ENCODE results near the gene OTOF. TPM values are rescaled to one million over a fixed set of nuclear protein-coding genes. Genes with fewer than 3 reads are reported as not detected.

Gene OTOF
- polyA plus RNA-seq (2012; ENCODE audit: missing spikeins), result not detected

DNA sequence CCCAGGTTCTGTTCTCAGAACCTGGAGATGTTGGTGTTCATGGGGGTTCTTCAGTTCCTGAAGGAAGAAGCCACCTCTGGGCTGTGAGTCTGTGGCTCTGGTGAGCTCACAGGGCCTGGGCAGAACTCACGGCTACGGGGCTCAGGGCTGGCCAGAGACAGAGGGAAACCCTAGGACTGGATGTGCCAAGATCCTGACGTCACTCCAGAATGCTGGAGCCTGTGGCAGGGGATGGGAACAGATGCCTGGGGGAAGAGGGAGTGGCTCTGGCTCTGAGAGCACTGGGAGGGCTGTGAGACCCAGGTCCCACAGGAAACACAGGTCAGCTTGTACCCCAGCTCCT, at the start of gene OTOF:
OTOF (minus strand) TSS at position 214 of the 343 bp plus-strand sequence.
- no peak for DNase-seq (ENCODE audit: insufficient read length)
- no peak for FAIRE-seq
- TF ChIP-seq TAF1 (IDR thresholded peaks at IDR 0.05; ENCODE audit: borderline replicate concordance, low read depth, low read length), result no peak
- no peak for TF ChIP-seq POLR2A (IDR thresholded peaks at IDR 0.05; ENCODE audit: low read depth, low read length)
- TF ChIP-seq POLR2AphosphoS5 (IDR thresholded peaks at IDR 0.05; ENCODE audit: low read depth, low read length), result no peak

DNA sequence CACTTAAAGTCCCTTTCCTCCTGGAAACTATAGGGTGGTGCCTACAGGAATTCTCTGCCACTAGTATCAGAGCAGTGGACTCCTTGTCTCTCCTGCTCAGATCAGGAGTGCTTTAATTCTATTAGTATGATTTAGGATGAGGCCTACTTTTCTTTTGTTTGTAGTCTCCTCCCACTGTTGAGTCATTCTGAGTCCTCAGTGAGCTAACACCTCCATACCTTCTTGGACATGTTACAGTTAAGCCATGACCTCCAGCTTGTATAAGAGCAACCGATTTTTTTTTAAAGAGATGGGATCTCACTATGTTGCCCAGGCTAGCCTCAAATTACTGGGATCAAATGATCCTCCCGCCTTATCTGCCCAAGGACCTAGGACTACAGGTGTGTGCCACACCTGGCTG, 48.7 kb upstream of the OTOF start:
- FAIRE-seq (no peak), DNase-seq (ENCODE audit: insufficient read length) (no peak)
- TF ChIP-seq POLR2AphosphoS5 (IDR thresholded peaks at IDR 0.05; ENCODE audit: low read depth, low read length), result no peak
- no peak for TF ChIP-seq POLR2A (IDR thresholded peaks at IDR 0.05; ENCODE audit: low read depth, low read length)

DNA sequence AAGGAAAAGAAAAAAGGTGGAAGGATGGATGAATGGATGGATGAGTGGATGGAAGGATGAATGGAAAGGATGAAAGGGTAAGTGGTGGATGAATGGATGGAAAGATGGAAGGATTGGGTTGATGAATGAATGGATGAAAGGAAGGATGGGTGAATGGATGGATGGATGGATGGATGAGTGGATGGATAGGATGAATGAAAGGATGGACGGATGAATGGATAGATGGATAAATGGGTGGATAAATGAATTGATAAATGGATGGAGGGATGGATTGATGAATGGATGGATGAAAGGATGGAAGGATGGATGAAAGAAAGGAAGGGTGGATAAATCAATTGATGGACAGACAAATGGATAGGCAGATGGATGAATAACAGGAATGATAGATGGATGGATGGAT, 48.2 kb upstream of the OTOF start:
- no peak for DNase-seq (ENCODE audit: insufficient read length)
- no peak for FAIRE-seq
- TF ChIP-seq POLR2AphosphoS5 (IDR thresholded peaks at IDR 0.05; ENCODE audit: low read depth, low read length) (no peak), TAF1 (IDR thresholded peaks at IDR 0.05; ENCODE audit: borderline replicate concordance, low read depth, low read length) (no peak), POLR2A (IDR thresholded peaks at IDR 0.05; ENCODE audit: low read depth, low read length) (no peak)

DNA sequence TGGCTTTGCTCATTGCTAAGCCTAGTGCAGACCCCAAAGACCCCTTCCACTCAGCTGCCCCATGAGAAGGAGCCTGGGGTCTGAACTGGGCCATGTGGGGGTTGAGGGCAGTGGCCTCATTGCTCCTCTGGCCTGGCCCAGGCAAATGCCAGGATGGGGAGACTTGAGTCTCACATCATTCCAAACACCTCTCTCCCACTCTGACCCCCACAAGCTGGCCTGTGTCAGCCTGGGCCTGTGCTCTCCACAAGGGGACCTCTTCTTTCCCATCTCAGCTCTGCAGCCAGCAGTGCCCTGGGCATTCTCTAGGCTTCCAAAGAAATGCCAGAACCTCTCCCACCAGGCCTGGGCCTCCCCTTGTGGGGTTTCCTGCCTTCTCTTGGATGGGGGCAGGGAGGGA, 45.8 kb upstream of the OTOF start:
- DNase-seq (ENCODE audit: insufficient read length) (no peak), FAIRE-seq (no peak)
- TF ChIP-seq TAF1 (IDR thresholded peaks at IDR 0.05; ENCODE audit: borderline replicate concordance, low read depth, low read length) (no peak), POLR2AphosphoS5 (IDR thresholded peaks at IDR 0.05; ENCODE audit: low read depth, low read length) (no peak), POLR2A (IDR thresholded peaks at IDR 0.05; ENCODE audit: low read depth, low read length) (no peak)

DNA sequence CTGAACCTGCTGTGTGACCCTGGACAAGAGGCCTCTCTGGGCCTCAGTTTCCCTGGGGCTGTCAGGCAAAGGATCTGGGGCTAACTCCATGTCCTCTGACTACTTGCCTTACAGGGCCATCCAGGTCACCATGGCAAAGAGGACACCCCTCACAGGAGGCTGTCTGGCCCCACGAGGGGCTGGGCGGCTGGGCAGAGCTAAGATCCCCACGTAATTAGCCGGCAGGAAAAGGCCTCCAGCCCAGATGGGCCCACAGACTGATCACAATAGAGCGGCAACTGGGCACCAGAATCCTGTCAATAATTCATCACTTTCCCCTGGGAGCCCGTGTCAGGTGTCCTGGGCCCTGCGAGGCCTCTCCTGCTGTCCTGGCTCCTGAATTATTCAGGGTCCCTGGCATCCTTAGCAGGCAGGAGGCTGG, 44.8 kb upstream of the OTOF start:
- DNase-seq (ENCODE audit: insufficient read length), result no peak
- FAIRE-seq, result no peak
- no peak for TF ChIP-seq POLR2AphosphoS5 (IDR thresholded peaks at IDR 0.05; ENCODE audit: low read depth, low read length)
- no peak for TF ChIP-seq TAF1 (IDR thresholded peaks at IDR 0.05; ENCODE audit: borderline replicate concordance, low read depth, low read length)
- TF ChIP-seq POLR2A (IDR thresholded peaks at IDR 0.05; ENCODE audit: low read depth, low read length), result no peak

DNA sequence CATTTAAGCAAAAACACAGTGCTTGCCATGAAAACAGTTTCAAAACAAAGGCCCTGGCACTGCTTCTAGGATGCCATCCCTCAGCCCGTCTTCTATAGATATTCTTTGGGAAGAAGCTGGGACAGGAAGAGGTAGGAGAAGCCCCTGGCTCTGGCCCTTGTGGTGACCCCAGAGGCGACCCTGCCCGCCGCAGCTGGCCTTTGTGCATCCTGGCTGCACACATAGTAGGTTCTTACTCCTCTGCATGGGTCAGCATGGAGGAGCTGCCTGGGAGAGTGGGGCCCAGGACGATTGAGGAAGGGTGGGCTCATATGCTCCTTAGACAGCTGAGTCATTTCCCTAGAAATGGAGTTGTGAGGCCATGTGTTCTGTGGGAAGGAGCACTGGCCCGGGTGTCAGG, 44.4 kb upstream of the OTOF start:
- DNase-seq (ENCODE audit: insufficient read length), result no peak
- no peak for TF ChIP-seq POLR2AphosphoS5 (IDR thresholded peaks at IDR 0.05; ENCODE audit: low read depth, low read length)
- TF ChIP-seq POLR2A (IDR thresholded peaks at IDR 0.05; ENCODE audit: low read depth, low read length), result no peak
- no peak for TF ChIP-seq TAF1 (IDR thresholded peaks at IDR 0.05; ENCODE audit: borderline replicate concordance, low read depth, low read length)
- no peak for FAIRE-seq

DNA sequence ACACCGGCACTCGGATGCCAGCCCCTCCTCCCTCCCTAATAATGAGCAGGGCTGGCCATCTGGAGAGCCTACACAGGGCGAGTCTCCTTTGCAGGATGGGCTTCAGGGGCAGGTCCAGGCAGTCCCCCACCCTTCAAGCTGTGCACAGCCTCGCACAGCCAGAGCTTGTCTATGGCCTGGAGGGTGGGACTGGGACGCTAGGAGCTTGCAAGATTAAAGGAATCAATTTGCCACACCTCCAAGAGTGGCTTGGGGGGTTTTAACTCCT, 43.9 kb upstream of the OTOF start:
- TF ChIP-seq POLR2AphosphoS5 (IDR thresholded peaks at IDR 0.05; ENCODE audit: low read depth, low read length) (no peak), TAF1 (IDR thresholded peaks at IDR 0.05; ENCODE audit: borderline replicate concordance, low read depth, low read length) (no peak), POLR2A (IDR thresholded peaks at IDR 0.05; ENCODE audit: low read depth, low read length) (no peak)
- FAIRE-seq (no peak), DNase-seq (ENCODE audit: insufficient read length) (no peak)

DNA sequence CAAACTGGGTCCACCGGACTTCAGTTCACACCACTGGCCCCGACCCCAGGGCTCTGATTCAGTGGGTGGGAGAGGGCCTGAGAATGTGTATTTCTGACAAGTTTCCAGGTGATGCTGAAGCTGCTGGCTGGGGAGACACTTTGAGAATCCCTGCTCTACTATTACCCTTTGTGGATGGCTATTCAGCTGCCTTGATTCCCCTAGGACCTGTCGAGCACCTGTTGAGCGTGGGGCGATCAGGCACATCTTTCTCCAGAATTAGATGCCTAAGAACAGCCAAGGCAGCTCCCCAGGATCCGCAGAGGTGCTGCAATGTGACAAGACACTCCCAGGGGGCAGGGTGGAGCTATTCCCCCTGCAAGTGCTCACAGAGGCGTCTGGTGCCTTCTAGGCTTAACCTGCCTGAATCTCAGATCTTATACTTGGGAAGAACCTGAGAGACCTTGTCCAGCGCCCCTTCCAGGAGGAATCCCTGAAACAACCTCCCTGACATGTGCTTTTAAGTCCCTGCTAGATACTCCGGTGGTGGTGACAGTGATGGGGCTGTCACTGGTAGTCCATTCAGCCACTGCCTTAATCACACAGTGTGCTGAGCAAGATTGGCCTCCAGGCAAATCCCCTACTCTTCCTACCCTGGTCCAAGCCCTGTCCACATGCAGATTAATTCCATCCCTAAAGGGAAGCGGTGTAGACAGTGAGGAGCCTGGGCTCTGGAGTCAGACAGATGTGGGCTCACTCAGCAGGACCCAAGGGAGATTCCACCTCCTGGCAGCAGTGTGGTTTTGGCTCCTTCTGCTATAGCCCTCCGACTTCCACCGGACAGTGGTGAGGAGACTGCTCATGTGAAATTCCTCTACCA, 43.4 kb upstream of the OTOF start:
- FAIRE-seq (no peak), DNase-seq (ENCODE audit: insufficient read length) (no peak)
- TF ChIP-seq TAF1 (IDR thresholded peaks at IDR 0.05; ENCODE audit: borderline replicate concordance, low read depth, low read length) (no peak), POLR2AphosphoS5 (IDR thresholded peaks at IDR 0.05; ENCODE audit: low read depth, low read length) (no peak), POLR2A (IDR thresholded peaks at IDR 0.05; ENCODE audit: low read depth, low read length) (no peak)

DNA sequence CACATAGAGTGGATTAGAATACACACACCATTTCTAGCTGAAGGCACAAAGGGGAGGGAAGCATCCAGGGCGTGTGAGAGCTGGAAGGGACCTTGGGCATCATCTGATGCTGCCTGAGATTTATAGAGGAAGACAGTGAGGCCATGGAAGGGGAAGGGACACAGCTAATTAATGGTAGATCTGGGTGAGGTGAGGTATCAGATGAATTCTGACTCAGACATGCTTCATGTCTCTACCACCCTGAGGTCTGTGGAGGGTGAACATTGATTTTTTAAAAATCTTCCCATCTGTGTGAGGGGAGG, 42.2 kb upstream of the OTOF start:
- no peak for DNase-seq (ENCODE audit: insufficient read length)

DNA sequence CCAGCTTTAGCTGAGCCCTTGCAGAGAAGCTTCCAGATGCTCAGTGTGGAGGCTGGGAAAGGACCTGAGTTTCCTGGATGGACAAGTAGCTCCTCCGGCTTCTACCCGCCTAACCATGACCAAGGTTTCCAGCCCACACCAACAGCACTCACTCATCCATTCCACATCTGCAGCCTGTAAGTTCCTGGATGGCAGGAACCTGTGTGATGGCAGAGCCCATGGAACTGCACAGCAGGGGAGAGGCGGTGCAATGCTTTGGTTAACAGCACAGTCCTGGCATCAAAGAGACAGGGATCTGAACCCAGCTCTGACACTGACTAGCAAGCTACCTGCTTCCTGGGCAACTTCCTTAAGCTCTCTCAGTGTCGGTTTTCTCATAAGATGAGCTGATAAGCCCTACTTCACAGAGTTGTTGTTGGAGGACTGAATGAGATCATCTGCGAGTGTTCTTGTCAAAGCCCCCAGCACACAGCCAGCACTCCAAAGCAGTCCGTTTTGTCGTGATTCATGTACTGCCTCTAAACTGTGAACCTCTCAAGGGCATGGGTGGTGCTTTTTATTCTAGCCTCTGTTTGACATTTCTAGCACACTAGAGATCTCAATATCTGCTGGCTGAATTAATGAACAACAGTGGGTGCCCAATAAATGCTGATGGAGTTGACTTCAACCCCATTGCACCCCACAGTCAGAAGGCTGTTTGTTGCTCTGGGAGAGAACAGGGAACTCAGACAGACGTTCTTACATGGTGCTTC, 41.6 kb upstream of the OTOF start:
- TF ChIP-seq POLR2AphosphoS5 (IDR thresholded peaks at IDR 0.05; ENCODE audit: low read depth, low read length) (no peak), TAF1 (IDR thresholded peaks at IDR 0.05; ENCODE audit: borderline replicate concordance, low read depth, low read length) (no peak), POLR2A (IDR thresholded peaks at IDR 0.05; ENCODE audit: low read depth, low read length) (no peak)
- DNase-seq (ENCODE audit: insufficient read length) (no peak), FAIRE-seq (no peak)

More for the DNA sequence above, 42.2 kb upstream of the OTOF start:
- TF ChIP-seq POLR2A (IDR thresholded peaks at IDR 0.05; ENCODE audit: low read depth, low read length), result no peak
- TF ChIP-seq POLR2AphosphoS5 (IDR thresholded peaks at IDR 0.05; ENCODE audit: low read depth, low read length), result no peak
- FAIRE-seq, result no peak

DNA sequence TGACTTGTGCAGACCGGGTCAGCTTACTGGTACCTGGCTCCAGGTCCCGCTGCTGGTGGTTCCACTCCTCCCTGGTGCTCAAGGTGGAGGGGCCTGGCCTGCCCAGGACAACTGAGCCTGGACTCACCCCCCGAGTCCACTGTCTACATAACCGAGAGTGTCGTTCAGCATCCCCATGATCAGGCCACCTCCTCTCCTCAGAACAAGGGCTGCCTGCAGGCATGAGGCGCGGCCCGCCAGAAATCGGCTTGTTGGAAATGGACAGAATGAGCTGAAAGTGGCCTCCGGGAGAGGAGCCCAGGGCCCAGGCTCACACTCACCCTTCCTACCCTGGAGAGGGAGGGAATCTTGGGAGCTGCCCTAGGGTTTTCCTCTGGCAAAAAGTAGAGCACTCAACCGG, 38.9 kb upstream of the OTOF start:
- no peak for FAIRE-seq
- no peak for DNase-seq (ENCODE audit: insufficient read length)
- no peak for TF ChIP-seq POLR2AphosphoS5 (IDR thresholded peaks at IDR 0.05; ENCODE audit: low read depth, low read length)
- TF ChIP-seq POLR2A (IDR thresholded peaks at IDR 0.05; ENCODE audit: low read depth, low read length), result no peak
- TF ChIP-seq TAF1 (IDR thresholded peaks at IDR 0.05; ENCODE audit: borderline replicate concordance, low read depth, low read length), result no peak

DNA sequence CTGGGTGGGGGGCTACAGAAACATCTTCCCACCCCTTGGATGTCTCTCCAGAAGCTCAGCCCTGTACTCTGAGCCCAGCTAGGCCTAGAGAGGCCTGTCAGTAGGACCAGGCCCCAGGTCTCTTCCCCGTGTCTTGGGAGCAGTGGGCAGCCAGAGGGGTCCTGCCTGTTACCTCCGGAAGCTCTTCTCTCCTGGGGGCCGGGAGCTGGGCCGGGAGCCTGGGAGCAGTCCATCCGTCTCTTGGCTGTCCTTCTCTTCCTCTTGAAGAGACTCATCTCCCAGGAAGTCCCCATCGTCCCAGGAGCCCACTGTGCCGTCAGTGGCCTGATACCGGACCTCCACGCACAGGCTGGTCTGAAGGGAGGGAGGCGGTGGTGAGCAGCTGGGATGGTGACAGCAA, 38.3 kb upstream of the OTOF start:
- FAIRE-seq (no peak), DNase-seq (ENCODE audit: insufficient read length) (no peak)
- TF ChIP-seq POLR2A (IDR thresholded peaks at IDR 0.05; ENCODE audit: low read depth, low read length) (no peak), POLR2AphosphoS5 (IDR thresholded peaks at IDR 0.05; ENCODE audit: low read depth, low read length) (no peak), TAF1 (IDR thresholded peaks at IDR 0.05; ENCODE audit: borderline replicate concordance, low read depth, low read length) (no peak)

Measured in GM12892 (cell line).